ENCODE measurements around the gene LRRFIP1. TPM values are rescaled to one million over a fixed set of nuclear protein-coding genes. Genes with fewer than 3 reads are reported as not detected.

Gene LRRFIP1
- total RNA-seq, 4 donors from 2014 or later, result 142 to 213 (median 191) TPM

- Histone ChIP-seq H3K4me3 (no peak overlapping the region), H3K36me3 (peaks cover 0 to 31% (median 13%) of the 10 kb centered on the region in 4 donors), H3K9me3 (no peaks in the 10 kb centered on the region), H3K4me1 (peaks cover 92 to 100% (median 98%) of the 10 kb centered on the region in 4 donors), H3K27me3 (no peaks in the 10 kb centered on the region), H3K27ac (replicated peaks in 1 of 4) (peak overlapping the region; percentile 59 to 86 (median 78))
- no peak for DNase-seq (ENCODE audit: extremely low spot score)
- 79% methylated on average over 10 of the region's 13 CpGs for WGBS
- TF ChIP-seq POLR2AphosphoS5 (IDR thresholded peaks at IDR 0.05) (no peak), EP300 (IDR thresholded peaks at IDR 0.05) (no peak), POLR2A (IDR thresholded peaks at IDR 0.05; ENCODE audit: low read depth) (no peak)
- TF ChIP-seq, protein P1, sequence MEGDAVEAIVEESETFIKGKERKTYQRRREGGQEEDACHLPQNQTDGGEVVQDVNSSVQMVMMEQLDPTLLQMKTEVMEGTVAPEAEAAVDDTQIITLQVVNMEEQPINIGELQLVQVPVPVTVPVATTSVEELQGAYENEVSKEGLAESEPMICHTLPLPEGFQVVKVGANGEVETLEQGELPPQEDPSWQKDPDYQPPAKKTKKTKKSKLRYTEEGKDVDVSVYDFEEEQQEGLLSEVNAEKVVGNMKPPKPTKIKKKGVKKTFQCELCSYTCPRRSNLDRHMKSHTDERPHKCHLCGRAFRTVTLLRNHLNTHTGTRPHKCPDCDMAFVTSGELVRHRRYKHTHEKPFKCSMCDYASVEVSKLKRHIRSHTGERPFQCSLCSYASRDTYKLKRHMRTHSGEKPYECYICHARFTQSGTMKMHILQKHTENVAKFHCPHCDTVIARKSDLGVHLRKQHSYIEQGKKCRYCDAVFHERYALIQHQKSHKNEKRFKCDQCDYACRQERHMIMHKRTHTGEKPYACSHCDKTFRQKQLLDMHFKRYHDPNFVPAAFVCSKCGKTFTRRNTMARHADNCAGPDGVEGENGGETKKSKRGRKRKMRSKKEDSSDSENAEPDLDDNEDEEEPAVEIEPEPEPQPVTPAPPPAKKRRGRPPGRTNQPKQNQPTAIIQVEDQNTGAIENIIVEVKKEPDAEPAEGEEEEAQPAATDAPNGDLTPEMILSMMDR (IDR thresholded peaks at IDR 0.05), result no peak
- intact Hi-C loops (cut with DNase I), result no loop called here
Observed at GRCh38 chr2:237736783-237737182, 109.4 kb downstream of the LRRFIP1 start.

DNA sequence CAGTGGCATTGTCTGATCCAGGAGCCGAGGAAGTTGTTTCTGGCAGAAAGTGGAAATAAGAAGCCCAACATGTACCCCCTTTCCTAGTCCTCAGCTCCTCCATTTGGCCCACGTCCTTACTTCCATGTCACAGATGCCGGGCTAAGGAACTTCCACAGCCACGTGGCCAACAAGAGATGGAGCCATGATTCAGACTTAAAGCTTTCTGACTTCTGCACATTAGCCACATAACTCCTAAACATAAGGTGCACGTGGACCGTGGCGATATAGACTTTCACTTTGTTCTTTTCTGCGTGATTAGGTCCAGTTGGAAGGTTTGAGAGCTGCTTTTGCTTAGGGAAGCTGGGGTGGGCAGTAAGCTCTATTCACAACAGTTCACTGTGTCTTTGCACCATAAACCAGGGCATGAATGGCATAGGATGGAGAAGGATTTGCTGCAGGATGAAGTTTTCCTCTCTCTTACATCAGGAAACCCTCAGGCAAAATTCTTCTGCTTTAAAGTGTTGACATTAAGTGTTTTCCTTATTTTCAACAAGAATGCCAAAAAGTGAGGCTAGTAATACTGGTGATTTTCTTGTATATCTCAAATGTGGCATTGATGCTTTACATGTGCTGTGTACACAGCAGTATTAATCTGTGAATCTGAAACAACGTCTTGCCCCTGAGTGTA, 109.9 kb downstream of the LRRFIP1 start:
- H3K4me1 ChIP-seq, result peaks cover 92 to 100% (median 97%) of the 10 kb centered on the region in 4 donors
- no peak for DNase-seq (ENCODE audit: extremely low spot score)
- intact Hi-C loops (cut with DNase I), result no loop called here
- H3K36me3 ChIP-seq, result peaks cover 0 to 31% (median 13%) of the 10 kb centered on the region in 4 donors
- no peaks in the 10 kb centered on the region for H3K27me3 ChIP-seq
- no peak overlapping the region for H3K4me3 ChIP-seq
- WGBS, result 86% methylated on average over 8 of the region's 9 CpGs
- no peaks in the 10 kb centered on the region for H3K9me3 ChIP-seq
- H3K27ac ChIP-seq (replicated peaks in 1 of 4), result peak overlapping the region; percentile 72 to 86 (median 85)
- TF ChIP-seq POLR2A (IDR thresholded peaks at IDR 0.05; ENCODE audit: low read depth) (no peak), POLR2AphosphoS5 (IDR thresholded peaks at IDR 0.05) (peak in 1 of 2 donors; percentile 11), EP300 (IDR thresholded peaks at IDR 0.05) (no peak)
- TF ChIP-seq, protein P1 (IDR thresholded peaks at IDR 0.05), result no peak

DNA sequence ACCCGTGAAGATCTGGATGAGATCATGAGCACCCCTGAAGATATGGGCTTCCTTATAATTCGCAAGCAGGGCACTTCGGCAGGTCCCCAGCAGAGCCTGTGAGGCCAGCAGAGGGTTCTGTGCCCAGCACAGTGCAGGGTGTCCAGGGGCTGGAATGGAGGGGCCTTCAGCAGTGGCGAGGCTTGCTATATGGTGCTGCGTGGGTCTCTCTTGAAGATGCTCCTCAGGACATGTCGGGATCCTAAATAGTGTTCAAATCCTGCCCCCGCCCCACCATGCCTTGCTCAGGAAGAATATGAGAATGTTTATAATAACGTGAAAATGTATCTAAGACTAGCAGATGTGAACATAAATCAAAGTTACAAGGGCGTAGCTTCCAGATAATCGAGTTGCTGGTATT, 110.9 kb downstream of the LRRFIP1 start:
- H3K27ac ChIP-seq (replicated peaks in 1 of 4), result peak overlapping the region; percentile 72 to 86 (median 85)
- TF ChIP-seq EP300 (IDR thresholded peaks at IDR 0.05), result no peak
- peaks cover 0 to 33% (median 13%) of the 10 kb centered on the region in 4 donors for H3K36me3 ChIP-seq
- 79% methylated on average over 8 of the region's 10 CpGs for WGBS
- no peak for DNase-seq (ENCODE audit: extremely low spot score)
- H3K4me1 ChIP-seq, result peaks cover 92 to 100% (median 97%) of the 10 kb centered on the region in 4 donors
- H3K27me3 ChIP-seq, result no peaks in the 10 kb centered on the region
- no peaks in the 10 kb centered on the region for H3K9me3 ChIP-seq
- intact Hi-C loops (cut with DNase I), result no loop called here
- no peak overlapping the region for H3K4me3 ChIP-seq

- no peak for DNase-seq (ENCODE audit: extremely low spot score)
- Histone ChIP-seq H3K4me3 (peak overlapping the region in 2 of 4 donors; percentile 24 to 28), H3K27ac (replicated peaks in 1 of 4) (peak overlapping the region; percentile 72 to 86 (median 85)), H3K9me3 (no peaks in the 10 kb centered on the region), H3K36me3 (peaks cover 0 to 36% (median 13%) of the 10 kb centered on the region in 4 donors), H3K4me1 (peaks cover 92 to 100% (median 97%) of the 10 kb centered on the region in 4 donors), H3K27me3 (no peaks in the 10 kb centered on the region)
- WGBS, result 47% methylated on average over 15 of the region's 15 CpGs
- TF ChIP-seq POLR2A (IDR thresholded peaks at IDR 0.05; ENCODE audit: low read depth), result no peak
- peak; percentile 72 to 81 for TF ChIP-seq POLR2AphosphoS5 (IDR thresholded peaks at IDR 0.05)
- intact Hi-C loops (cut with DNase I), result no loop called here
Observed at GRCh38 chr2:237739101-237739500, 111.7 kb downstream of the LRRFIP1 start.

GRCh38 chr2:237742191-237742590, 114.8 kb downstream of the LRRFIP1 start:
- no peaks in the 10 kb centered on the region for H3K27me3 ChIP-seq
- peaks cover 0 to 20% (median 8%) of the 10 kb centered on the region in 4 donors for H3K36me3 ChIP-seq
- 86% methylated on average over 12 of the region's 12 CpGs for WGBS
- H3K4me3 ChIP-seq, result no peak overlapping the region
- no peak for TF ChIP-seq POLR2AphosphoS5 (IDR thresholded peaks at IDR 0.05)
- no peak for TF ChIP-seq EP300 (IDR thresholded peaks at IDR 0.05)
- TF ChIP-seq POLR2A (IDR thresholded peaks at IDR 0.05; ENCODE audit: low read depth), result no peak
- TF ChIP-seq, protein P1 (IDR thresholded peaks at IDR 0.05), result no peak
- peaks cover 81 to 95% (median 90%) of the 10 kb centered on the region in 4 donors for H3K4me1 ChIP-seq
- no peak for DNase-seq (ENCODE audit: extremely low spot score)
- intact Hi-C loops (cut with DNase I), result loop anchor here (10.0 kb wide), 2 partner anchors 227 to 627 kb away; no protein-coding TSS in a partner anchor
- H3K9me3 ChIP-seq, result no peaks in the 10 kb centered on the region
- peak overlapping the region; percentile 72 to 86 (median 85) for H3K27ac ChIP-seq (replicated peaks in 1 of 4)

All from esophagus muscularis mucosa (tissue), 4 donors.